Cortex of kidney (tissue), 1 donor: Measurements from ENCODE around the gene SHANK2.
"Not testable (repeated sequence)": the region's sequence is repeated elsewhere in the genome, so short reads cannot be mapped to it uniquely, and the experiment has no call there.

ENCODE experiments used
- DNase-seq: peaks from one replicate; lab custom pipeline; 2025; lab: John Stamatoyannopoulos, UW

The SHANK2 gene

DNA sequence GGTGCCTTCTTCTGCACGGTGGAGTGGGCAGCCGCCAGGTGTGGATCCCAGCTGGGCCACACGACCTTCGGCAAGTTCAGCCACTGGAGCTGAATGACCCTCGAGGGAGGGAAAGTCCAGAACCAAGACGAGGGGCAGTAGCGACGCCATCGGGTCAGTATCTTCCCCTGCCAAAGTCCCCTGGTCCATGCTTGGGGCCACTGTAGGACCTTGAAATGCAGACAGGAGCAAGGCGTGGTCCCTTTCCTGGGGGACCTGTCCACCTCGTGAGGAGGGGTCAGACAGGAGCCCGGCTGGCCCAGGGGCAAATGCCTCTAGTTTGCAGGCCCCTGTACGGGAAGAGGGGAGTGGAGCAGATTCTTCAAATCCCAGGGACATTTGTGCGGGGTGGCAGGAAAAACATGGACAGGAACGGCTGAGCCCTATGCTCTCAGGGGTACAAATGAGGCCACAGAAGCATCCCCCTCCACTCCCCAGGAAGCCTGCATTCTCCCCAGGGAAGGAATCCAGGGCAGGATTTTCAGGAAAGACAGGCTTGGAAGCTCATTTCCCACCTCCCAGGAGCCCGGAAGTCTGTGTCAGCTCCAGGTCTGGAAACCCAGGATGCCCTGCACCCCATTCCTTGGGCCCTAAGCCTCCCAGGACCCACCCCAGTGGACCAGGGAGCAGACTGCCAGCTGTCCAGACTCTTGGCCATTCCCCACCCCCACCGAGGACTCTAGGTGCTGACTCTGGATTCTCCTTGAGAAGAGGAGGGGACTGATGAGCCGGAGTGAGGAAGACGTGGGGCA, 6.6 kb downstream of the SHANK2 start:
- DNase-seq: no peak

DNA sequence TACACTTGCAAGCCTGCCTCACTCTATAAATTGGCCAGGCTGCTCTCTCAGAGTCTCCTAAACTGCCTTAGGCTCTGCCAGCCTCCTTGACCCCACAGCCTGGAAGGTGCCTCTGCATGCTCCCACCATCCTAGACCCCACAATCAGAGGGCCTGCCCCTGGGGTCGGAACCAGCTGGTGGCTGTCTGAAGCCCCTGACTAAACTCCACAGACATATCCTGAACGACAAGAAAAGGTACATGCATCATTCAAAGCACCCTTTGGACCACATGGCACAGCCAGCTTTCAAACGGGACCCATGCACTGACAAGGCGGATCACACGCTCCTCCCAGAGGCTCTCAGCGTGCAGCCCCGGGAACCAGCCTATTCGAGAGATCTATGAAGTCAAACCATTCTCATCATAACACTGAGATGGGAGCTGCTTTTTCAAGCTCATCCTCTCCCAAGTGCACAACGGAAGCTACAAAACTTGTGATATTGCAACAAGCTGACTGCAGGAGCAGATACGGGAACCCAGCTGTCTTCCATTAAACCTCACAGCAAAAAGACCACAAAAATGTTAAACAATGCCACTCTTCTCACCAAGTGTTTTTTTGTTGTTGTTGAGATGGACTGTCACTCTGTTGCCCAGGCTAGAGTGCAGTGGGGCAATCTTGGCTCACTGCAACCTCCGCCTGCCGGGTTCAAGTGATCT, 8.1 kb downstream of the SHANK2 start:
- no peak for DNase-seq

DNA sequence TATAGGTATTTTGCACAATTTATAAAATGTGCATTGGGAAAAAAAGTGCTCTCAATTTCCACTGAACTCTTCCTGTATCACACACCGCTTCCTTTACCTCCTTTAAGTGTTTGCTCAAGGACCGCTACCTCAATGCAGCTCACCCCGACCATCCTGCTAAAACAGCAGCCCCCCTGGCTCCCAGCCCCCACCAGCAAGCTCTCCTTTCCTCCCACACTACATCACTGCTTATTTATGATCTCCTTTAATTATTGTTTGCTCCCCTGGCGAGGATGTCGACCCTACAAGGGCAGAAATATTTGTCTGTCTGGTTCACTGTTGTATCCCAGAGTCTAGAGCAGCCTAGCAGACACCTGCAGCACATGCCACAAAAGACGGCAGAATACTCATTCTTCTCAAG, 10.0 kb downstream of the SHANK2 start:
- no peak for DNase-seq

DNA sequence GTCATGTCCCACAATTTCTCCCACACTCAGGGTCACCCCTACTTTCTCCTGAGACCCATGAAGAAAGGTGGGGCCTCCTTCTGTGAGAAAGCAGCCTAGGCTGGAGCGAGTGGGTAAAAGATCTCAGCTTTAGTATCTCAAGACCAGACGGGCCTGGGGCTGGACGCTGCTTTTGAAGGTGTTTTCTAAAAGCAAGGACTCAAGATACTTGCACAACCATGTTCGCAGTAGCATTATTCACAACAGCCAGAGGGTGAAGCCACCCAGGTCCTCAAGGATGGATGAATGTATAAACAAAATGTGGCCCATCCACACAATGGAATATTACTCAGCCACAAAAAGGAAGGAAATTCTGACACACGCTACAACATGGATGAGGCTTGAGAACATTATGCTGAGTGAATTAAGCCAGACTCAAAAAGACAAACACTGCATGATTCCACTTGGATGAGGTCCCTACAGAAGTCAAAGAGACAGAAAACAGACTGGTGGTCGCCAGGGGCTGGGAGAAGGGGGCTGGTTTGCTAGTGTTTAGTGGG, 10.6 kb downstream of the SHANK2 start:
- no peak for DNase-seq

DNA sequence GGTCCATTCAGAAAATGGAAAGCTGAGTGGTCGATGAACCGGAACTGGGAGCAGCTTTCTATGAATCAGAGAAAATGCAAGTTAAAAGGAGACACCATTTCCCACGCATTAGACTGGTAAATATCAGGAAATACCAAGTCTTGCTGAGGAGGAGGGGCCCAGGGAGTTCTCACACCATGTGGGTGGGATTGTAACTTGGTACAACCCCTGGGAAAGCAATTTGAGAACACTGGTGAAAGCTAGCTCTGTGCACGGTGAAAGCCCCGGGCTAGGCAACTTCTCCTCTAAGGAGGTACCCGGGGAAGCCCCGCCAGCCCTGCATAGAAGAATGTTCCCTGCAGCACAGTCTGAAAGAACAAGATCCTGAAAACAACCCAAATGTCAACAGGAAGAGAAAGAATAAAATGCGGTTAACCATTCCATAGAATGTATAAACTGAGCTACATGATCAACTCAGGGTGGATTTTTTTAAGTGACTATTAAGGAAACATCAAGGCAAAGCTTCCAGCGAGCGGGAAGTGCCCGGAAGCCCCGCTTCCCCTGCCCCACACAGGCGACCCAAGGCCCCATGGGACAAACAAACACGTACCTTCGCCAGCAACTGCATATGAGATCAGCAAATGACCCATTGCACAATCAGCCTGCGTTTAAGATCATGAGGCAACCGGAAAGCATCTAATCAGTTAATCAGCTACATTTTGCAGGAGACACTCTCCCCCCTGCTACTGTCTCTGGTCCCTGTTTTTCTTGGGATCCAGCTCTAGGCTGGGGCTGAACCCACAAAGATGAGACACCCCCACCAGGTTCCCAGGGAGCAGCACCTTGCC, 11.3 kb downstream of the SHANK2 start:
- no peak for DNase-seq

DNA sequence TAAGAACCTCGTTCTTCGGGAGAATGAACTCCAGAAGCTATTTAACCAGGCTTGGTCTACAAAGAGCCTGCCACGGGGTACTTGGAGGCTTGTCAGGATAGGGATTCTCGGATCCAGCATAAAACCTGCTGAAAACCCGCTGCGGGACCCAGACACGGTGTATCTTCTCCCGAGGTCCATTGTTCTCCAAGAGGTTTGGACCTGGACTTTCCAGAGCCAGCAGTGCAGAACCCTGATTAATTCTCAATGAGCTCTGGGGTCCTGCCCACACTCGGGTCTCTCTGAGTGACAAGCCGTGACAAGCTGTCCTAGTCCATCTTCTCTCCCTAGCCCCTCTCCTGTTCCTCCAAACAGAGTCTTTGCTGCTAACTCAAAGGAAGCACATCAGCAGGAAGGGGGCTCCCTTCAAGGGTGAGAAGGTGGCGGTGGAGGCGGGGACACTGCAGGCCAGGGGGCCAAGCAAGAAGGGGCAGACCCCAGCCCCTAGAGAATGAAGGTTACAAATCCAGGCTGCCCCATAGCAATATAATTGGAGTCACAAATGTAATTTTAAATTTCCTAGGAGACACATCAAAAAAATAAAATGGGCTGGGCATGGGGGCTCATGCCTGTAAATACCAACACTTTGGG, 12.2 kb downstream of the SHANK2 start:
- no peak for DNase-seq

DNA sequence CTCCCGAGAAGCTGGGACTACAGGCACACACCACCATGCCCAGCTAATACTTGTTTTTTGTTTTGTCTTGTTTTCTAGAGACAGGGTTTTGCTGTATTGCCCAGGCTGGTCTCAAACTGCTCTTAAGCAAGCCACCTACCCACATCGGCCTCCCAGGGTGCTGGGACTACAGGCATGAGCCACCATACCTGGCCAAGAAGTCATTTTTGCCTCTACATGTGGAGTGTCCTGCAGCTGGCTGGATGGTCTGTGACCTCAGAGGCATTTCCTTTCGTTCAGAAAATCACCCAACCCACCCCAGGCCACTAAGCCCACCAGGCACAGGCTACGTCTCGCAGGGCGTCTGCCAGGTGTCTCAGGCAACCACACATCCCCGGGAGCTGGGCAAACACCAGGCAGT, 12.8 kb downstream of the SHANK2 start:
- no peak for DNase-seq

DNA sequence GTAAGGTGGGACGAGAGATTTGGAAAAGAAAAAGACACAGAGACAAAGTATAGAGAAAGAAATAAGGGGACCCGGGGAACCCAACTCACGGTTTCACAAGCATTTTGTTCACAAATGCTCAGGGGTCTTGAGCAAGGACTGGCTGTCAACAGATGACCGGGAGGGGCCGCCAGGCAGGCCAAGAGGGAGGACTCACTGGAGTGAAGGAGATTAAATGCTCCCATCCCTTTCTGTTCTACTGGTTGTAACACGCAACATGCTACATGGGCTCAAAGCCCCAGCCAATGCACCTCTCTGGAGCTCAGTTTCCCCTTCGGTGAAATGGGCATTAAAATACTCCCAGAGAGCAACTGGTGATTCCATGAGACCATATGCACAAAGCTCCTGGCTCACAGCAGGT, 13.4 kb downstream of the SHANK2 start:
- DNase-seq: no peak

DNA sequence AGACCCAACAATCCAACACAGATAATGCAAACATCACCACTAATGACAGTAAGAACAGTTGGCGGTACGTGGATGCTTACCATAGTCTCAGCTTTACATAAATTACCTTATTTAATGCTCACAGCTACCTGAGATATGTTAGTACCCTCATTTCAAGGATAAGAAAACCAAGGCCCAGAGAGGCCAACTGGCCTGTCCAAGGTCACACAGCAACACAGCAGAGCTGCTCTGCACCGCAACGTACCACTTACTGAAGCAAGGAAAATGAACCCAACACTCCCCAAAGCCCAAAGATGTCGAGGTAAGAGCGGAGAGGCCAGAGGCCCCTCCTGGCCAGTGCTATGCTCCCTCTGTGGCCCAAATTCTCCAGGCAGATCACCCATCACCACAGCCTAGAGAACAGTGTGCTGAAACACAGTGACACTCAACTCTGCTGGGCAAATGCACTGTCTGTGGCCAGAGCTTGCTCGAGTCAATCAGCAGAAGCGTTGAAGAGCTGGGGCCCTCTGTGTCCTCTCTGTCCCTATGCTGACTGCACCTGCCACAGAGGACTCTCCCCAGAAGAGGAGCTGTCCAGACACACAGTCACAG, 14.0 kb downstream of the SHANK2 start:
- DNase-seq: no peak

DNA sequence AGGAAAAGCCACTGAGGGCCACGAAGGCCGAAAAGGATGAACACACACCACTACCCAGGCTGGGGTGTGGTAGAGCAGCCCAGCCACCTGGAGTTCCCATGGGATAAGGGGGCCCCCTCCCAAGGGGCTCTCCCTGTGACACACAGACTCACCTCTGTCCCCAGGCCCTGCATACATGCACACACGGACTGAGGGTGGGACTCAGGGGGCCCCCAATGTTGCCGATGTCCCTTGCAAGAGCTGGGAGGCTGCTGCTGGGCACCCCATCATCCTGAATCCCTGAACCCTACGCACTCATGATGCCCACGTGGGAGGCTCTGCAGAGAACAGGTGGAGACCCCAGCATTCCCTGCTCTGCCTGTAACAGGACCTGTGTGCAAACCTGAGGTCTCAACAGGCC, 14.5 kb downstream of the SHANK2 start:
- DNase-seq: no peak

DNA sequence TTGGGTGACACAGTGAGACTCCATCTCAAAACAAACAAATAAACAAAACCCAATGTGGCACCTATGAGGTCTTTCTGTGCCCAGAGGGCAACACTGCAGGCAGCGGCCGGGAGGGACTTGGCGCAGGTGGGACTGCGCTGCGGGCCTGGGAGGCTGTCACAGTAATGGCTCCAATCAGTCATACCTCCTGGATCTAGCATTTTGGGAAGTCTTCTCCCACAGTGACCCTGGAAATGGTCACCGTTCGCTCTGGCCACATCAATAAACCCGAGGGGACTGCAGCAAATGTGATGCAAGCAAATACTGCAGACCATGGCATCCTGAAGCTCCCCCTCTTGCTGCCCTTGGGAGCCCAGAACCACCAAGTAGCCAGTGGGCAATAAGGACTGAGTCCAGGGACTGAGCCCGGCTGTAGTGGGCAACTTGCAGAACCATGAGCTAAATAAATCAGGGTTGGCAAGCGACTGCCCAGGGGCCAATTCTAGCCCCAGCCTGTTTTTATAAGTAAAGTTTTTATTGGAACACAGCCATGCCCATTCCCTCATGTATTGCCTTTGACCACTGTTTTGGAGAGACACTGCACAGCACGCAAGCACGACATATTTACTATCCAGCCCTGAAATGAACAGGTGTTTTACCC, 15.4 kb downstream of the SHANK2 start:
- DNase-seq: no peak

DNA sequence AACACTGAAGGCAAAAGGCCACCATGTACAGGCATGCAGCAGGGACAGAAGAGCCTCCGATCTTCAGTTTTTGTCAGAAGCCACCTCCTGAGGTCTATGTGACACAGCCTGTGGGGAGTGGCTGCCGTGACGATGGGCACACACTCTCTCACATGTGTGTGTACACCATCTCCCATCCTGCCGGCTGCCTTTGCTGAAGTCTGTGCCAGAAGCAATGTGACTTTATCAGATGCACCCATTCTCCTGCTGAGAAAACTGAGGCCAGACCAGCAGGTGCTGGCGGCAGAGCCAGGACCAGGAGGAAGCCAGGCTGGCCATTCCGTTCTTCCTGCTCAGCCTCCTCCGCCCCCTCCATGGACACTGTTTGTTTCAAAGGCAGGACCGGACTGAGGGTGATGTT, 16.7 kb downstream of the SHANK2 start:
- DNase-seq: no peak

DNA sequence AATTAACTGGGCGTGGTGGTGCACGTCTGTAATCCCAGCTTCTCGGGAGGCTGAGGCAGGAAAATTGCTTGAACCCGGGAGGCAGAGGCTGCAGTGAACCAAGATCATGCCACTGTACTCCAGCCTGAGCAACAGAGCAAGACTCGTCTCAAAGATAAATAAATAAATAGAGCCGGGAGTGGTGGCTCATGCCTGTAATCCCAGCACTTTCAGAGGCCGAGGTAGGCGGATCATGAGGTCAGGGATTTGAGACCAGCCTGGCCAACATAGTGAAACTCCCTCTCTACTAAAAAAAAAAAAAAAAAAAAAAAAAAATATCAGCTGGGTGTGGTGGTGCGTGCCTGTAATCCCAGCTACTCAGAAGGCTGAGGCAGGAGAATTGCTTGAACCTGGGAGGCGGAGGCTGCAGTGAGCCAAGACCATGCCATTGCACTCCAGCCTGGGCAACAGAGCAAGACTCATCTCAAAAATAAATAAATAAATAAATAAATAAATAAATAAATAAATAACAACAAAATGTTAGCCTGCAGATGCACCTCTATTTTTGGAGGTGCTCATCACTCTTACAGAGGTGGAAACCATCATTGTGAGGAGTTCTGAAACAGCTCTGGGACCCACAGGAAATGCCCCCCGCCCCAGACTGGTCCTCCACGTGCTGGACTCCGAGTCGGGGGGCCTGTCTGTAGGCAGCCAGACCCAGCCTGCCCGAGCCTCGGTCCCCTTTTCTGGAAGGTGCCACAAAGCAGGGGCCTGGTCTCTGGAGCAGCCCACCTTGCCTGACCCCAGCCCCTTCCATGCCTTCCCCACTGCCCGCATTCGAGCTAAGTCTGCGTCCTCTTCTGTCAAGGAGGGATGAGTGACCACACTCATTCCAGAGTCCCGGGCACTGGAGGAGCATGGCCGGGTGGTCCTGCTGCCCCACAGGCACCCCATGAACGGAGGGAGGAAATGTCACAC, 18.2 kb downstream of the SHANK2 start:
- not testable (repeated sequence) for DNase-seq

DNA sequence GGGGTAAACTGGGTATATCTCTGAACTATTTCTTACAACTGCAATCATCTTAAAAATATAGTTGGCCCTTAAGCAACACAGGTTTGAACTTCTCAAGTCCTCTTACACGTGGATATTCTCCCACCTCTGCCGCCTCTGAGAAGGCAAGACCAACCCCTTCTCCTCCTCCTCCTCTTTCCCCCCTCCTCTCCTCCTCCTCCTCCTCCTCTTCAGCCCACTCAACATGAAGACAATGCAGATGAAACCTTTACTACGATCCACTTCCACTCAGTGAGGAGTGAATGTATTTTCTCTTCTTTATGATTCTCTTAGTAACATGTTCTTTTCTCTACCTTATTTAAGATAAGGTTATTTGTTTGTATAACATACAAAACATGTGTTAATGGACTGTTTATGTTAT, 20.0 kb downstream of the SHANK2 start:
- DNase-seq: no peak

DNA sequence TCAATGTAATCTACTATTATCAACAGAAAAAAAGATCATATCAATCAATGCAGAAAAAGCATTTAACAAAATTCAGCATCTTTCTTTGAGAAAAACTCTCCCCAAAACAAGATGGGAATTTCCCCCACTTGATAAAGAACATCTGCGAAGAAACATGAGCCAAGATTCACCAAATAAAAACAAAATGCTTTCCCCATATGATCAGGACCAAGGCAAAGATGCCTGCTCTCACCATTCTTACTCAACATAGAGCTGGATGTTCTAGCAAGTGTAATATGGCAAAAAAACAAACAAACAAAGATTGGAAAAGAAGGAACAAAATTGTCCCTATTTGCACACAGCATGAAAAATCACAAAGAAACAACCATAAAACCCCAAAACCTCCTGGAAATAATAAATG, 23.4 kb downstream of the SHANK2 start:
- no peak for DNase-seq

DNA sequence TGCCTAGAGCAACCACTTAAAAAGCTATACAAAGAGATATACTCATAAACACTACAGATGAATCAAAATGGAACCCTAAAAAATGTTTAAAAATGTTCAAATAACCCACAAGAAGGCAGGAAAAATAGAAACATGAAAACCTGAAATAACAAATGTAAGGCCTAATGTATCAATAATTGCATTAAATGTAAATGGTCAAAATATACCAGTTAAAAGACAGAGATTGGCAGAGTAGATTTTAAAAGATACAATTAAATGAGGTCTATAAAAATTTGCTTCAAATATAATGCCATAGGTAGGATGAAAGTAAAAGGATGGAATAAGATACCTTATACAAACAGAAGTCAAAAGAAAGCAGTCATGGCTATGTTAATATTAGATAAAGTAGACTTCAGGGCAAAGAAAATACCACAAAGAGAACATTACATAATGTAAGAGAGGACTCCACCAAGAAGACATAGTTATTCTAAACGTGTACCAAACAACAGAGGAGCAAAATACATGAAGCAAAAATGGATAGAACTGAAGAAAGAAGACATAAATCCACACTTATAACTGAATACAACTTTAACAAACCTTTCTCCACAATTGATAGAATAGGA, 25.2 kb downstream of the SHANK2 start:
- no peak for DNase-seq

DNA sequence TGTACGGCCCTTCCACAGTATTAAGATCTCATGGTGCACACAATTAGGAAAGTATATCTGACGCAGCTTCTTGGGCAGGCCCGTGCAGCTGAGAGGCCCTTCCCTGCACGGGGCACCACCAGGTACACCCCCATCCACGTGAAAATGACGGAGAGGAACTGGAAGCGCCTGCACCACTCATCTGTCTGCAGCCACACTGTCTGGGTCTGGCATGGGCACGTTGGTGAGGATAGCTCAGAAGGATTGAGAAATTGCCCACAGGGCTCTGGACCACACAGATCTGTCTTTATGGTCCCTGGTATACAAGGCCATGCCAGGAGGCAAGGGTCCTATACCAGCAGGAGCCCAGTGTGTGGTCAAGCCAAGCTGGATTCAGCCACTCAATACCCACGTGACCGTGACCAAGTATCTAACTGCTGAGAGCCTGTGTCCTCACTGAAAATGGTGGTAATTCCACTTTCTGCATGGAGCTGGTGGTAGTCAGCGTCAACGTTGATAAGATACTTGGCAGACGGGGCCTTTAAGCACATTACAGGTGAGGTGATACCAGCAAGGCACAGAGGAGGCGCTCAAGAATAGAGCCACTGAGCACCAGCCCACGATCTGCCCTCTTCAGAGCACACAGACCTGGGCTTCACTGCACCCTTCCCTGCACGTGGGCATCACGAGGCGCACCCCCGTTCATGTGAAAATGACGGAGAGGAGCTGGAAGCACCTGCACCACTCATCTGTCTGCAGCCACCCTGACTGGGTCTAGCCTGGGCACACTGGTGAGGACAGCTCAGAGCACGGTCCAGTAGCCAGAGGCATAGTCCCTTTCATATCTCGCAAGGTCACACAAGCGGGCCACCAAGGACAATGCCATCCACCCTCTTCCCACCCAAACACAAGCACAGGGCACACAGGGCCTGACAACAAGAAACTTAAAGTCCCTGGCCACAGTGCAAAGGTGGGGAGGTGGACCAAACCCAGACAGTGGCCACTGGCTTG, 28.4 kb downstream of the SHANK2 start:
- no peak for DNase-seq

DNA sequence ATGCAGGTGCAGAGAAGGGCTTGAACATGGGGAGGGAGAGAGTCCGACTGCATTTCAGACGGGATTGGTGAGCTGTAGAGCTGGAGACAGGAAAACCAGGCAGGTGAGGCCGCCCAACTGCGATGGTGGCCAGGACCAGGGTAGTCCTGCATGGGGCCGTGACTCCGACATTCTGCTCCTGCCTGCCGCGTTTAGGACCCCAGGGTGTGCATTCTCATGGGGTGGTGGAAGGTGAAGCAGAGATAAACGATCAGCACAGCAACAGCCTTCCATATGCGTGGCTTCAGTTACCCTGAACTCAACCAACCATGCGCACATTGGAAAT, 29.3 kb downstream of the SHANK2 start:
- no peak for DNase-seq
